Thyroid gland (tissue), 4 donors: Measurements from ENCODE around the gene KRTAP3-2.

ENCODE experiments used
- CTCF ChIP-seq, 6 experiments: fragments of 200-600 bp in 3 of 6; fragments of 450-650 bp in 3 of 6; sonication (generic) in 3 of 6; IDR thresholded peaks; one replicate each; pipeline ENCODE4 v1.5.1; 2016 to 2019; ENCODE audit warnings: antibody characterized with exemption in 6 of 6, mild to moderate bottlenecking in 2 of 6, inconsistent platforms in 1 of 6, moderate library complexity in 1 of 6
- POLR2A ChIP-seq, 2 donors: fragments of 450-650 bp; IDR thresholded peaks; one replicate each; pipeline ENCODE4 v1.6.1; 2017; ENCODE audit warnings: antibody characterized with exemption in 2 of 2, mild to moderate bottlenecking in 2 of 2, moderate library complexity in 1 of 2

GRCh38 chr17:41001795-41002194 is 2.1 kb upstream of the KRTAP3-2 start:
- TF ChIP-seq CTCF (IDR thresholded peaks at IDR 0.05) (no peak), POLR2A (IDR thresholded peaks at IDR 0.05) (no peak)
